HT-29 (cell line): ENCODE results near the gene PRKCB. TPM values are rescaled to one million over a fixed set of nuclear protein-coding genes. Genes with fewer than 3 reads are reported as not detected.

Experiments
- DNase-seq: peaks from one replicate; pipeline ENCODE4 v3.0.0-alpha.2; 2015; ENCODE audit warnings: low spot score
- total RNA-seq: library from RNA; depleted of rRNA; stranded (reverse); fragments of >200 nt; shearing (Covaris generic); gene quantifications from 2 replicates; pipeline ENCODE4 v1.2.3, GENCODE V29; 2014

Gene PRKCB
- total RNA-seq, 1 experiment from 2014 or later: not detected

DNA sequence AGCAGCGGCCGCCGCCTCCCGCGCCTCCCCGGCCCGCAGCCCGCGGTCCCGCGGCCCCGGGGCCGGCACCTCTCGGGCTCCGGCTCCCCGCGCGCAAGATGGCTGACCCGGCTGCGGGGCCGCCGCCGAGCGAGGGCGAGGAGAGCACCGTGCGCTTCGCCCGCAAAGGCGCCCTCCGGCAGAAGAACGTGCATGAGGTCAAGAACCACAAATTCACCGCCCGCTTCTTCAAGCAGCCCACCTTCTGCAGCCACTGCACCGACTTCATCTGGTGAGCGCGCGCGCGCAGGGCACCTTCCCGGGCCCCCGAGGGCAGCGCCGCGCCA is 258 bp downstream of the PRKCB start:
- DNase-seq: no peak

- DNase-seq: no peak
Measured at GRCh38 chr16:23836404-23837311, 875 bp downstream of the PRKCB start.

DNA sequence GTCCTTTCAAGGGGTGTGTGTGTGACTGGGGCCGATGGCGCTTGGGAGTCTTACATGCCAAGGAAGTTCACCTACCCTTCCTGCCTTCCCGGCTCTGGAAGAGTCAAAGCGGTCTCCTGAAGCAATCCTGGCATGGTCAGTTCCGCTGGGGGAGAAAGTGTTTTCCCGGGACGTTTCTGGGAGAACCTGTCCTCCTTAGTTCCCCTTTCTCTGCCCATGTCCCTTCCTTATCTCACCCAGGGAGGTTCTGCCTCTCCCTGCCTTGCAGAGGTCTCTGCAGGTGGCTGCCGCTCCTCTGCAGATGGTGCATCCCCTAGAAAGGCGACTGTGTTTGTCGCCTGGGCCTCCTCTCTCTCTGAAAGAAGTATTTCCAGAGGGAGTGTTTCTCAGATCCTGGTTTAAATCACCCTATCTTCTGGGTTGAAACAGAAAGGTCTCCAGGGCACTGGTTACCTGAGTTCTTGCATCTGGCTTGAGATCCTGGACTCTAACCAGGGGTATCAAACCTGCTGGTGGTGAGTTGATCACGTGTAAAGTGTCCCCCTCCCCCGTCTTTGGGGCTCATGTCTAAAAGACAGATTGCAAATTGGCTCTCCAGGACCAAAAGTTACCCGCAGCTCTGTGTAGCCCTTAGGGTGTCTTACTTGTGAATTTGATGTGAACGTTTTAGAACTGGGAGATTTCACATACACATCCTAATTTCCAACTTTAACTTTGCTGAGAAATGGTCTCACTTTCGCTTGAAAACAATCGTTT is 1.9 kb downstream of the PRKCB start:
- DNase-seq: no peak

DNA sequence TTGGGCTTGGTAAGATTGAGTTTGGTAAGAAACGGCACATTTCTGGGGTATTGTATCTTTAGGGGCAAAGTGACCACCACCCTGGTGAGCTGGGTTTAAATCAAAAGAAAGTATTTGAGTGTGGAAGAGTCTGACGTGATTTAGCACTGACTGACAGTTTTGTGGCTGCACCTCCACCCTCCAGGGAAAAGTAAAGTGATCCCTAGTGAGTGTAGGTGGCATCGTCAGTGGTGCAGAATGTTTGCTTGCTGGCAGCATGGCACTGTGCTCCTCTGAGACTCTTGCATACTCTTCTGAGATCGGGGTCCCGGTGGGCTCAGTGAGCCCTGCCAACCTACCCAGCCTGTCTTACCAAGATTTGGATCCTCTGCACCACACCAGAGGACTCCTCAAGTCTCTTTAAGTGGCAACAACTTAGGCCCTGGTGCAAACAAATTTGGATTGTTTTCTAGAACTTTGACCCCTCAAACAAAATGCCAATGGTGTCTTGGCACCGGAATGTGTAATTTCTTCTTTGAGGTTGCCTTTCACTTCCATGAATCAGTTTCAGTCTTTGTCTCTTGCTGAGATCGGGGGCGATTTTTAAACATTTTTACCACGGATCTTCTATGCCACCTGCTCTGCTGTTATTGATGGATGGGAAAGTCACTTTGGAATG is 2.8 kb downstream of the PRKCB start:
- DNase-seq: no peak

- no peak for DNase-seq
Measured at GRCh38 chr16:23840310-23840709, 4.5 kb downstream of the PRKCB start.

- DNase-seq: no peak
Measured at GRCh38 chr16:23842137-23842600, 6.4 kb downstream of the PRKCB start.

DNA sequence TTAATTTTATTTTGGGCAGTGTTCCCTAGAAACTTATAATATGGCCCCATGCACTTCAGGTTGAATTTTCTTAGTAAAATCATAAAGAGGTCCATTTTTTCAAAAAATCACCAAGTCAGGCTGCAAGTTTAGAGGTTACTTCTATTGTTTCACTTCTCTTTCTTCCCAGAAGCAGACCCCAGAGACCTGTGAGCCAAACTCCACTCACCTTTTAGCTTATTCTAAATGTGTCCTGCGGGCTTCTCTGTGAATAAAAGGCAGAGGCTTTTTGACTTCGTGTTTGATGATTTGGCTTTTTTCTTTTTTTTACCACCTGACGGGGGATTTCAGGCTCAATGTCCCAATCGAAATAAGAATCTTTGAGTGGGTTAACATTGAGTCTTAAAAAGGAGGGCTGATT is 7.4 kb downstream of the PRKCB start:
- DNase-seq: no peak

- no peak for DNase-seq
Measured at GRCh38 chr16:23847251-23847650, 11.5 kb downstream of the PRKCB start.

- no peak for DNase-seq
Measured at GRCh38 chr16:23847948-23848347, 12.2 kb downstream of the PRKCB start.

GRCh38 chr16:23848958-23849357 is 13.2 kb downstream of the PRKCB start:
- no peak for DNase-seq

- no peak for DNase-seq
Measured at GRCh38 chr16:23852794-23853562, 17.2 kb downstream of the PRKCB start.

DNA sequence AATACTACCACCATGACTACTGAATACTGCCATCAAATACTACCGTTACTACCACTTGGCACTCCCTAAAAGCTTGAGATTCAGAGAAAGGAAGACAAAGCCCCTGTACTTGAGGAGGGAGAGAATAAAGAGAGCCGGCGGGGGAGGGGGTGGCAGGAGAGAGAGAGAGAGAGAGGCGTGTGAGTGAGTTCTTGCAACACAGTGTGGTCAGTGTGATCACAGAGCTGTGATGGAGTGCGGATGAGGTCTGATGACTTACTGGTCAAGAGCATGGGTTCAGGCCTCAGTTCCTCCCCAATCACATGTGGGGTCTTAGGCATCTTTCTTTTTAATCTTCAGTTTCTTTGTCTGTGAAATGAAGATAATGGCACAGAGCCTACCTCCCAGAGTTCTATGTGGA is 19.2 kb downstream of the PRKCB start:
- no peak for DNase-seq

DNA sequence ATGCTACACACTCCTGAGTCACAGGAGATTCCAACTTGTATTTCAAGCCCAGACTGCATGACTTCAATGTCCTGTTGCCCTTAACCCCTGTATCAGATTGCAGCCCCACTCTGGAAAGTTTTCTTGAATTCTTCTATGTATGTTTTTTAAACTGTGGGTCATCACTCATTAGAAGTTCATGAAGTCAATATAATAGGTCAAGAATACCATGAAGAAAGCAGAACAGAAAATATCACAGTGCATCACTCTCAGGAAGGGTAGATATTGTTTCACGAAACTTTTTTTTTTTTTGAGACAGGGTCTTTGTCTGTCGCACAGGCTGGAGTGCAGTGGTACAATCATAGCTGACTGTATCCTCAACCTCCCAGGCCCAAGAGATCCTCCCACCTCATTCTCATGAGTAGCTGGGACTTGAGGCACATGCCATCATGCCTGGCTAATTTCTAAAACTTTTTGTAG is 20.5 kb downstream of the PRKCB start:
- DNase-seq: no peak

DNA sequence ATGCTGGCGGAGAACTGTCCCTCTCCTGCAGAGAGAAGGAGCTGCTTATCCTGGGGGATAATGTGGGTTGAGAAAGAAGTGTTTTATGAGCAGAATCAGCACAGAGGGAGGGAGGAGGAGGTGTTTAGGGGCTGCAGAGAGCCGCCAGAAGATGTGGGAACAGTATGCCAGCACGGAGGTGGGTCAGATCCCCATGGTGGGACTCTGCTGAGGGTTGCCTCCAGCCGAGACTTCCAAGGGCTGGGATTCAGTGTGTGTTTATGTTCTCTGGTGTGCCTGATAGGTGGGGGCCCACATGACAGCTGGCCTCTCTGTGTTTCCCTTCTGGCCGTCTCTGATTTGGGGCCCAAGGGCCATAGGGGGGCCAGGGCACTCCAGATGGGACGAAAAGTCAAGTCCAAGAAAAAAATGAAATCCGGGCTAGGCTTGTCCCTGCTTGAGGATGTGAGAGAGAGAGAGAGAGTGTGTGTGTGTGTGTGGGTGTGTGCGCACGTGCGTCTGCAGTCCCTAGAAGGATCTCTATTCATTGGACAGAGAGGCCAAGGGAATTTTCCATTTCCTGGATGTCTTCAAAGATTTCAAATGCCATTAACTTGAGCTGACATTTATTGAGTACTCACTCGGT is 21.6 kb downstream of the PRKCB start:
- no peak for DNase-seq

DNA sequence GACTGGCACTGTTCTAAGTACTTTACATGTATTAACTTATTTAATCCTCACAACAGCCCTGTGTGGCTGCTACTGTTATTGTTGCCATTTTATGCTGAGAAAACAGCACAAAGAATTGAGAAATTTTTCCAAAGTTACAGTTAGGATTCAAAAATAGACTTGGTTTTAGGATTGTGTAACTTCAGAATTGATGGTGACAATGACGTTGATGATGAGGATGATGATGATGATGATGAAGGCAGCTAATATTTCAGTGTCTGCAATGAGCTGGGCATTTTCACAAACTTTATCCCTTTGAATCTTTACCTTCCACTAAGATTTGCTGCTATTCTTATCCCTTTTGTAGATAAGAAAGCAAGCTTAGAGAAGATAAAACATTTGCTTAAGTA is 22.1 kb downstream of the PRKCB start:
- DNase-seq: no peak

- DNase-seq: no peak
Measured at GRCh38 chr16:23858542-23858941, 22.8 kb downstream of the PRKCB start.

GRCh38 chr16:23859713-23860269 is 24.0 kb downstream of the PRKCB start:
- DNase-seq: no peak

DNA sequence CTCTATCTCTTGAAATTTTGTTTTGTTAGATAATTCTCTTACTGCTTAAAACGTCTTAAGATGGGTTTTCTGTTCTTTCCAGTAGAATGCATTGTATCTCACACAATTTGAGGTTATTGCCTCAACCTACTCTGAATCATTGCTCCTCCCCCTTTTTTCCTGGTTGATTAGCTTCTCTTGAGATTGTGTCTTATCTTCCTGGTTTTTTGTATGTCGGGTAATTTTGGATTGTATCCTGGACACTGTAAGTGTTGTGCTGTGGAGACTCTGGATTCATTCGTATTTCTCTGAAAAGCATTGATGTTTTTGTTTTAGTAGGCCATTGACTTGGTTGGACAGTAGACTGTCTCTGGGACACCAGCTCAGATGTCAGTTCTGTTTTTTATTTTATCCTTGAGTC is 26.1 kb downstream of the PRKCB start:
- DNase-seq: no peak

- DNase-seq: no peak
Measured at GRCh38 chr16:23862556-23862955, 26.8 kb downstream of the PRKCB start.

DNA sequence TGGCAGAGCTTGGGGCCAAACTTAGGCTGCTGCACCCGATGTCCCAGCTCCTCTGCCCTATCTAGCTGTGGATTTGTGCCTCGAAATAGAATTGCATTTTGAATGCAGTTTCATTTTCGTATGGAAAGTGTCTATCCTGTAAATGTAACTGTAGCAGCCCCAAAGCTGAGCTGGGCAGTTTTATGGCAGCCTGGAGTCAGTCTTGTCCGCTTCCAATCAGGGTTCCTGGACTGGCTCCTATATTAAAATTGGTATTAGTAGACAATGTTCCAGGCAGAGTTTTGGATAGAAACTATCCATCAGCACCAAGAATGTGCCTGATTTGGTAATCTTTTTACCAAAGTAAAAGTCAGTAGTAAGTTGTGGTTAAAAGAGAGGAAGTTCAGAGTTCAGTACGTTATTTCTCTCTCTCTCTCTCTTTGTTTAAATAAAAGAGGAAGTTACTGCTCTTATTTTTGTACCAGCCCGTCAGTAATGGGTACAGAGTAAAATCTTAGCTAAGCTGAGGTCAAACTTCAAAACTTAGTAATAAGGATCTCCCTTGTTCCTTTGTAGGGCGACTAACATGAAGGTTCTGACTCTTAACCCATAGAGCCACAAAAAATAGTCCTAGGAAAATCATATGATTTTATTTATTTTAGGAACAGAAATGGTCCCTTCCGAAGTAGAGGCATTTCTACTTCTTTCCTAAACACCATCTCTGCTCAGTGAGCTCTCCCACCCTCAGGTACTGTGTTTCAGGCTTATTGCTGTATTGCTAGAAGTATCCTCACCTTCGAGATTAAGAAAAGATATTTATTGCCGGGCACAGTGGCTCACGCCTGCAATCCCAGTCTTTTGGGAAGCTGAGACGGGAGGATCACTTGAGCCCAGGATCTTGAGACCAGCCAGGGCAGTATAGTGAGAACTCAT is 28.0 kb downstream of the PRKCB start:
- DNase-seq: no peak
